HG02973 (cell line): ENCODE measurements around the gene PITPNM3.

Experiments used
- ATAC-seq: cut with Tn5 transposase; IDR thresholded peaks from one replicate; pipeline ENCODE4 v1.9.1; 2021; ENCODE audit warnings: moderate library complexity; ENCODE audit not compliant: unreplicated experiment

The PITPNM3 gene

DNA sequence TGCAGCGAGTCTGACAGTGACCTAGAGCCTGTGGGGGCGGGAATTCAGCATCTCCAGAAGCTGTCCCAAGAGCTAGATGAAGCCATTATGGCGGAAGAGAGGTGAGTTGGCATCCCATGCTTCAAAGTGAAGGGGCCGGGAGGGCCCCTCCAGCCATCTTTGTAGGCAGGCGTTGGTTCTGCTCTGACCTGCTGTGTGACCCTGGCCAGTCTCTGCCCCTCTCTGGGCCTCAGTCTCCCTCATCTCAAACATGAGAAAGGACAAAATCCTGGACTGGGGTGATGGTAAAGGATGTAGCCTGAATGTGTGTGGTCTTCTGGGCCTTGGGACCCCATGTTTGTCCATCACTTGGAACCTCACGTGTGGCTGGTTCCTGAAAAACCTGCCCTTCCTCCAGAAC, 107.0 kb downstream of the PITPNM3 start:
- no peak for ATAC-seq

DNA sequence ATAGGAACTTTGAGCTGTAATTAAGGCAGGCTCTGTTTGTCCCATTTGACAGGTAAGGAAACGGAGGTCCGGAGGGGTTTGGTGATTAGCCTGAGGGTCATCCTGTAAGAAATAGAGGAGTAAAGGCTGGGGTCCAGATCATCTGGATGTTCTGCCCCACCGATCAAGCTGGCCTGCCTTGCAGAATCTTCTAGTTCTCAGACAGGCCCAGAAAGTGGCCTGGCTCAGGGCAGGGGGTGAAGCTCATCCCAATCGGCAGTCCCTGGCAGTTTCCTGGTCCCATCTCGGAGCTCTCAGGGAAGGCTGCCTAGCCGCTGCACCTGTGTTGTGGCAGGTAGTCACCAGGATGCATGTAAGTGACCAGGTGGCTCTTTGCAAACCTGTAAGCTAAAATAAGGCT, 107.9 kb downstream of the PITPNM3 start:
- ATAC-seq = no peak

DNA sequence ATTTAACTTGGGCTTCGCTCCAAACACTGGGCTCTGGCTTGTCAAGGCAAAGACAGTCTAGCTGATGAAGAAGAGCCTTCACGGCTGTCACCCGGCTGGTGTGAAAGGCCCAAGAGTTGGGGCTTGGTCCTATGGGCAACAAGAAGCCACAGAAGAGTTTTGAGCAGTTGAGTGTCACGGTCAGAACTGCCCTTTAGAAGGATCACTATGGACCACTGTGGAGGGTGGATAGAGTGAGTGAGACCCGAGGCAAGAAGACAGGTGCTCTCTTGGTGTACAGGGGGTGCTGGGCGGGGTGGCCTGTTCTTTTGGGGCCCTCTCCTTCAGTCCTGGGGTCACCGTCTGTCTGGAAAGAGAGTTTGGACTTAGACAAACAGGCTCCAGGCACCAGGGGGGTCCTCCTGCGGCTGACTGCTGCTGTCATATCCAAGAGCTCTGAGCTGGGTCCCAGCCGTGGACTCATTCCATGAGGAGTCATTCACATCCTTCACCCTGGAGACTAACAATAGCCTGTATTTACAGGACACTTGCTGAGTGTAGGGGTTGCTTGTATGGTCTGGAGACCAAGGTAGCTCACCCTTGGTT, 109.7 kb downstream of the PITPNM3 start:
- ATAC-seq = no peak

DNA sequence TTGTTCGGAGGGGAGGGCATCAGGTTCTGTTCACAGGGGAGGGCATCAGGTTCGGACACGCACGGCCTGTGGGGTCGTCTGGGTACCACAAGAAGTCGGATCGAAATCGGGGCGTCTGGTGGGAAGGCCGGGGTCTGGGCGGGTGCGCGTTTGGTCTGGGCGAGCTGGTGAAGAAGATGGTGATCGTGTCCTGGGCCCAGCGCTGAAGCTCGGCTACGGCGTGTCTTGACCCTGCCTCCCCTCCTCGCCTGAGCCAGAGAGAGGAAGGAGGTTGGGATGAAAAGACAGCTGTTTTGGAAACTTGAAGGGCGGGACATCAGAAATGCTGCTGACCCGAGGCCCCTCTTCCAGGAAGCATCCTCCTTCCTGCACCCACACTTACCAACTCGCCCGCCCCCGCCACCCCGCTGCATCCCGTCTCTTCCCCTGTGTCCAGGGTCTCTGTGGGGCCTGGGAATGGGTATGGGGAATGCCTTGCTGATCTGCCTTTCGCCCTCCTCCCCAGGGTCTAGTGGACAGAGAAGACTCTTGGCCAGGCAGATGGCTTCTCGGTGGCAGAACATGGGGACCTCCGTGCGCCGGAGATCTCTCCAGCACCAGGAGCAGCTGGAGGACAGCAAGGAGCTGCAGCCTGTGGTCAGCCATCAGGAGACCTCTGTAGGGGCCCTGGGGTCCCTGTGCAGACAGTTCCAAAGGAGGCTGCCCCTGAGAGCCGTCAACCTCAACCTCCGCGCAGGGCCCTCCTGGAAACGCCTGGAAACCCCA, 111.6 kb downstream of the PITPNM3 start:
- no peak for ATAC-seq

GRCh38 chr17:6443692-6444570, 112.4 kb downstream of the PITPNM3 start, which contains the start of gene PIMREG:
Gene PIMREG (plus strand): TSS chr17:6444455. CDS start chr17:6445111, 656 bp downstream.
- ATAC-seq = peak; percentile 77

GRCh38 chr17:6442775-6443174, 113.6 kb downstream of the PITPNM3 start:
- ATAC-seq = no peak

GRCh38 chr17:6439951-6440350, 116.4 kb downstream of the PITPNM3 start:
- ATAC-seq = no peak

- no peak for ATAC-seq
These were observed 118.4 kb downstream of the PITPNM3 start for GRCh38 chr17:6437956-6438355.

- ATAC-seq = no peak
These were observed 118.9 kb downstream of the PITPNM3 start for GRCh38 chr17:6437466-6437865.

DNA sequence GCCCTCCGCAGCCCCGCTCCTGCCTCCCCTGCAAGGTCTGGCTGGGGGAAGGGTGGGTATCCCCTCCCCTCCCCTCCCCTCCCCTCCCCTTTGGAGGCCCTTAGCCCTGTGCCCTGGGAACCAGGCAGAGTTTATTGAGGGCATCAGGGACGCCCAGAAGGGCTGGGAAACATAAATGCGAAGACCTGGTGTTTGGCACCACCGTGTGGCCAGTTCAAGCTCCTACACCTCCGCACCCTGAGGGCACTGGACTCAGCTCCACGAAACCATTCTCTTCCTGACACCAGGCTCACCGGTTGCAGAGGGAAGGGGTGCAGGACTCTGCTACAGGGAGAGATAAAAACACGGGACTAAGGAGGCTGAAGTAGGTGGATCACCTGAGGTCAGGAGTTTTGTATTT, 120.4 kb downstream of the PITPNM3 start:
- ATAC-seq = no peak

DNA sequence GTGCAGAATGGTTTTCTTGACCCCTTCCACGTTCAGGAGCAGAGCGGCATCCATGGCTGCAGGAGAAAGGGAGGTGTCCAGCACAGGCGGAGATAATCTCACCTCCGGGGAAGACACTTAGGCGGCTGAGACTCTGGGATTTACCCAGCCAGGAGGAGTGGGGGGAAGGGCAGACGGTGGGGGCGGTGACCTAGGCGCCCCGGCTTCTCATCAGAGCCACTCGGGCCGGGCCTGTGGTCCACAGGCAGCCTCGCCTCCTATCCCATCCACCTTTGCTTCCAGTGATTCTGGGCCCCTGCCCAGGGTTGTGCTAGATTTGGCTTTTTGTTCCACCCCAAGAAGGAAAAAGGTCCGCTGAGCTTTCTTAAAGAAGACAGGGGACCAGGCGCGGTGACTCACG, 121.3 kb downstream of the PITPNM3 start, which contains the start of gene AIPL1:
AIPL1 (minus strand) TSS at position 71 of the 400 bp plus-strand sequence; CDS start at position 54, 17 bp downstream.
- no peak for ATAC-seq

DNA sequence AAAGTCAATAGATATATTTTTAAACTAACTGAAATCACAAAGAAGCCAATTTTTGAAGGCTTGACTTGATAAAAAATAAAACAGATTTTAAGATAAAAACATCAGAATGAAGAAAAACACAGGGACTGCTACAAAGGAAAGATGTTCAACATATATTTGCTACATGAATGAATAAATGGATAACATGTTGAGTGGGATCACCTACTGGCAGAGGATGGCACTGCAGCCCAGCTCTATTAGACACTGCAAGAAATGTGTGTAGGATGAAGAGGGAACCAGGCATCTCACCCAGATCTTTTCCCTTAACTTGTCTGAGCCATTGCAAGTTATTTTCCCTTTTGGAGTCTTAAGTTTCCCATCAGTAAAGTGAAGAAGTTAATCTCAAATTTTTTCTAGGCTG, 125.6 kb downstream of the PITPNM3 start:
- ATAC-seq = no peak

- ATAC-seq = no peak
These were observed 127.1 kb downstream of the PITPNM3 start for GRCh38 chr17:6429266-6429665.

DNA sequence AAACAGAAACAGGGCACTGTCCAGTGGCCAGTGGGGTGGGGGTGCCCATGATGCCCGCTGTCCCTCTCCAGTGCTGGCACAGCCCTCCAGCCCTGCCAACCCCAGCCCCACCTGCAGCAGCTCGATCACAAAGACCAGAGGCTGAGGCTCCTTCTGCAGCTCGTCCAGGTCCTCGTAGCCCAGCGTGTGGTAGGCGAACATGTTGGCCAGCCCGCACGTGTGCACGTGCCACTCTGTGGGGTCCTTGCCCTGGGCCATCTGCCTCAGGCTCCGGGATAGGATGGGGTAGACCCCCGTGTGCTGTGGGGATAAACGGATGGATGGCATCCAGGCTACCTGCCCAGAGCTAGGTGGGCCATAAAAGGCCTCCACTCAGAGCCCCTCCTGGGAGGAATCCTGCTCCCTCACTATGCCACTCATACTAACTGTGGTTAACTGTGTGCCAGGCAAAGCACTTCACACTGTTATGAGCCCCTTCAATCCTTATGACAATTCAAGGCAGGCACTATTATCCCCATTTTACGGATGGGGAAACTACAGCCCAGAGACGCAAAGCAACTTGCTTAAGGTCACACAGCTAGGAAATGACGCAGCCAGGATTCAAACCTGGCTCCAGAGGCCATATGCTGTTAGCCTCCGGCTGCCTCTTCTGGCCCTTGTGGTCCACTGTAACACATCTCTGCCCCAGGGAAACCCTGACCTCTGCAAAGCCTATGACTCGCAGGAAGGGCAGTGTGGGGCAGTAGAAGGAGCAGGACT, 128.0 kb downstream of the PITPNM3 start:
- no peak for ATAC-seq

- no peak for ATAC-seq
These were observed 129.0 kb downstream of the PITPNM3 start for GRCh38 chr17:6427279-6427781.

GRCh38 chr17:6426356-6427101, 129.8 kb downstream of the PITPNM3 start:
- no peak for ATAC-seq

GRCh38 chr17:6425407-6425806, 130.9 kb downstream of the PITPNM3 start:
- ATAC-seq = no peak

DNA sequence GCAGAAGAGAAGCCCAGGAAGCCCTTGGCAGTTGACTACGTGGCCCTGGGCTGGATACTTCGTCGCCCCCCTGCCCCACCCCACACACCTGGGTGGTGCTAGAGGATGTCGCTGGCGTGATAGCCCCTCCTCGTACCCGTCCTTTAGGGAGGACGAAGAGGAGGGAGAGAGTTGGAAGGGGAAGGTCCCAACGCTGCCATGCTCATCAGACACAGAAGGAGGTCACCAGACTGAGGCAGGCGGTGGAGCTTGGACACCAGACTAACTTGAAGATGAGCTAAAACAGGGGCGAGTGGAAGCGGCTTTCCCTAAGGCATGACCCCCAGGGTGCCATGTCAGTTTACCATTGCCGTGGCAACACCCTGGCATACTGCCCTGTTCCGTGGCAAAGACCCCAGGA, 132.4 kb downstream of the PITPNM3 start:
- ATAC-seq = no peak

- ATAC-seq = no peak
These were observed 133.6 kb downstream of the PITPNM3 start for GRCh38 chr17:6422654-6423241.
